ENCODE measurements around the gene HPCAL4. TPM values are rescaled to one million over a fixed set of nuclear protein-coding genes. Genes with fewer than 3 reads are reported as not detected.

Gene HPCAL4
- polyA plus RNA-seq, 1 donor: 2.5 TPM

- Histone ChIP-seq H3K36me3 (ENCODE audit: control insufficient read depth, insufficient read depth, low read length) (no peaks in the 10 kb centered on the region), H3K27ac (ENCODE audit: low read length) (no peak overlapping the region), H3K4me1 (ENCODE audit: control insufficient read depth, insufficient read depth, low read length) (peaks cover 4% of the 10 kb centered on the region), H3K9me3 (ENCODE audit: control insufficient read depth, low read depth, low read length) (no peaks in the 10 kb centered on the region), H3K4me3 (ENCODE audit: low read length) (no peak overlapping the region), H3K27me3 (ENCODE audit: control insufficient read depth, insufficient read depth, low read length) (peaks cover 53% of the 10 kb centered on the region)
- WGBS (ENCODE audit: insufficient coverage, low lambda C conversion rate): no CpG with 5 or more reads among the region's 5 CpGs
- DNase-seq: no peak
These were observed 58.9 kb downstream of the HPCAL4 start for GRCh38 chr1:39632323-39632681.

DNA sequence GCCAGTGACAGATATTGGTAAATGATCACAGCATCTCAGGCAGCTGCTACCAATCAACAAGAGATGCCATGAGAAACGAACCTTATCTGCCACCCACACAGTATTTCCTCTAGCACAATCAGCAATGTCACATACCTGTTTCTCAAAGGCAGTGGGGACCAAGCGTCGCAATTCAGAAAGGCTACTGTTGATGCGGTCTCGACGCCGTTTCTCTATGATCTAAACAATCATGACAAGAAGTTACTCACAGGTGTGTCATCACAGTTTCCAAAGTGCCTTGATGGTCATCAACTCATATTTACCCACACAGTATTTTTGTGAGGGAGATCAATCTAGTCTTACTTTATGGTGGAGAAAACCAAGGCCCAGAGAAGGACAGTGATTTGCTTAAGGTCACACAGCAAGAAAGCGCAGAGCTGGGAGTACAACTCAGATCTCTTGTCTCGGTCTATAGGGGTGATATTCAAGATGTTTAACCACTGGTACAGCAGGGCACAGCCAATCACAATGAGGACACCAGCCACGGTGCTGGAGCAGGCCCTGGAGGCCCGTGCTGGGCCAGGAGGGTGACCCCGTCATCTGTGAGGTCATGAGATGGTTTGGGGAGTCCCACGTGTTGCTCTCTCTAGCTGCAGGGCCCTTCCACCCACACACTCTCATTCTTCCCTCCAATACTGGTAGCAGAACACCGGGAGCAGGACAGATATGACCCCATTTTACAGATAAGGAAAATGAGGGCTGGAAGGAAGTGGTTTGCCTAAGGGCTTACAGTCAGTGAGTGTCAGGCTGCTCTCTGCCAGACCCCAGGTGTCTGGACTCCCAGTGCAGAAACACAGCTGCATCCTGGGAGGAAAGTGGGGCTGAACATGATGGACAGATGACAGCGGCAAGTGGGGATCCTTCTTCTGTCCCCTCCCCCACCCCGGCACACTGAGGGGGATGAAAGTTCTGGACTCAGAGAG is 59.6 kb downstream of the HPCAL4 start:
- no CpG with 5 or more reads among the region's 16 CpGs for WGBS (ENCODE audit: insufficient coverage, low lambda C conversion rate)
- H3K4me3 ChIP-seq (ENCODE audit: low read length): no peak overlapping the region

DNA sequence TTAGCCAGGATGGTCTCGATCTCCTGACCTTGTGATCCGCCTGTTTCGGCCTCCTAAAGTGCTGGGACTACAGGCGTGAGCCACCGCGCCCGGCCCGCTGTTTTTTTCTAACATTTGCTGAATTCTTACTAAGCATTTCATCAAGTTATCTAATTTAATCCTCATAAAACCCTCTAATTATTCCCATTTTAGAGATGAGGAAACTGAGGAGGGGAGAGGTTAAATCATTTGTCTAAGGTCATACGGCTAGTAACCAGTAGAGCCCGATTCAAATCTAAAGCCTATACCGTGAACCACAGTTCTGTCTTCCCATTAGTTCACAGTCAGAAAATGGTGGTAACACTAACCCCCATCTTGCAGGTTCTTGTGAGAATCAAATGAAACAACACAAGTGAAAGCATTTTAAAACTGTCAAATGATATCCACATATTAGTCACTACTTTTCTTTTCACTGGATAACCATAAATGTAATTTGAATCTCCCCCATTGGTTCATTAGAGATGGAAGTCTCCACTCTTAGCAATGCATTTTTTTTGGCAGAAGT is 62.4 kb downstream of the HPCAL4 start:
- no peak overlapping the region for H3K4me3 ChIP-seq (ENCODE audit: low read length)
- H3K9me3 ChIP-seq (ENCODE audit: control insufficient read depth, low read depth, low read length): no peaks in the 10 kb centered on the region
- H3K27ac ChIP-seq (ENCODE audit: low read length): no peak overlapping the region
- H3K36me3 ChIP-seq (ENCODE audit: control insufficient read depth, insufficient read depth, low read length): no peaks in the 10 kb centered on the region
- 100% methylated on average over 3 of the region's 11 CpGs for WGBS (ENCODE audit: insufficient coverage, low lambda C conversion rate)
- peaks cover 4% of the 10 kb centered on the region for H3K4me1 ChIP-seq (ENCODE audit: control insufficient read depth, insufficient read depth, low read length)
- DNase-seq: no peak
- H3K27me3 ChIP-seq (ENCODE audit: control insufficient read depth, insufficient read depth, low read length): peaks cover 32% of the 10 kb centered on the region

More for the DNA sequence above, 59.6 kb downstream of the HPCAL4 start:
- no peaks in the 10 kb centered on the region for H3K36me3 ChIP-seq (ENCODE audit: control insufficient read depth, insufficient read depth, low read length)
- H3K9me3 ChIP-seq (ENCODE audit: control insufficient read depth, low read depth, low read length): no peaks in the 10 kb centered on the region
- peaks cover 51% of the 10 kb centered on the region for H3K27me3 ChIP-seq (ENCODE audit: control insufficient read depth, insufficient read depth, low read length)
- H3K27ac ChIP-seq (ENCODE audit: low read length): no peak overlapping the region
- no peak for DNase-seq
- peaks cover 4% of the 10 kb centered on the region for H3K4me1 ChIP-seq (ENCODE audit: control insufficient read depth, insufficient read depth, low read length)

Other genes starting within 250 kb of the HPCAL4 start
- gene BMP8A, start 199.8 kb downstream of the HPCAL4 start, polyA plus RNA-seq: 0.69 TPM
- gene PABPC4, start 114.6 kb downstream of the HPCAL4 start, polyA plus RNA-seq: 147 TPM
- gene HEYL, start 51.8 kb downstream of the HPCAL4 start, polyA plus RNA-seq: 6.4 TPM
- gene NT5C1A, start 19.3 kb downstream of the HPCAL4 start, polyA plus RNA-seq: 0.21 TPM
- gene PPIE, start 47.4 kb upstream of the HPCAL4 start, polyA plus RNA-seq: 73.0 TPM
- 2.4 TPM for gene OXCT2, start 79.9 kb upstream of the HPCAL4 start, polyA plus RNA-seq
- gene BMP8B, start 97.4 kb upstream of the HPCAL4 start, polyA plus RNA-seq: 8.1 TPM
- 24.0 TPM for gene TRIT1, start 192.1 kb upstream of the HPCAL4 start, polyA plus RNA-seq
- gene MYCL, start 210.5 kb upstream of the HPCAL4 start, polyA plus RNA-seq: 8.5 TPM